ENCODE measurements around the gene MGAT5.

Gene MGAT5

DNA sequence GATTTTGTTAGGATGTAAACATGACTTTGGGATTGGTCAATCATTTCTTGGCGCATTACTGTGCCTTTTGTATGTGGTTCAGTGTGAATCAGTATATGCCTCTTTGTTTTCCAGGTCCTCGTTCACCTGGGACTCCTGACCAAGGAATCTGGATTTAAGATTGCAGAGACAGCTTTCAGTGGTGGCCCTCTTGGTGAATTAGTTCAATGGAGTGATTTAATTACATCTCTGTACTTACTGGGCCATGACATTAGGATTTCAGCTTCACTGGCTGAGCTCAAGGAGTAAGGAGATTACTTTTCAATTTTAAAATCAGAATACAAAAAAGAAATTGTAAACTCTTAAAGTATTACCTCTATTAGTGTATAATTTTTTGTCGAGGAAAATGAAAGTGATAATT is 87.6 kb downstream of the MGAT5 start:
- TF ChIP-seq, protein P1, sequence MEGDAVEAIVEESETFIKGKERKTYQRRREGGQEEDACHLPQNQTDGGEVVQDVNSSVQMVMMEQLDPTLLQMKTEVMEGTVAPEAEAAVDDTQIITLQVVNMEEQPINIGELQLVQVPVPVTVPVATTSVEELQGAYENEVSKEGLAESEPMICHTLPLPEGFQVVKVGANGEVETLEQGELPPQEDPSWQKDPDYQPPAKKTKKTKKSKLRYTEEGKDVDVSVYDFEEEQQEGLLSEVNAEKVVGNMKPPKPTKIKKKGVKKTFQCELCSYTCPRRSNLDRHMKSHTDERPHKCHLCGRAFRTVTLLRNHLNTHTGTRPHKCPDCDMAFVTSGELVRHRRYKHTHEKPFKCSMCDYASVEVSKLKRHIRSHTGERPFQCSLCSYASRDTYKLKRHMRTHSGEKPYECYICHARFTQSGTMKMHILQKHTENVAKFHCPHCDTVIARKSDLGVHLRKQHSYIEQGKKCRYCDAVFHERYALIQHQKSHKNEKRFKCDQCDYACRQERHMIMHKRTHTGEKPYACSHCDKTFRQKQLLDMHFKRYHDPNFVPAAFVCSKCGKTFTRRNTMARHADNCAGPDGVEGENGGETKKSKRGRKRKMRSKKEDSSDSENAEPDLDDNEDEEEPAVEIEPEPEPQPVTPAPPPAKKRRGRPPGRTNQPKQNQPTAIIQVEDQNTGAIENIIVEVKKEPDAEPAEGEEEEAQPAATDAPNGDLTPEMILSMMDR (IDR thresholded peaks at IDR 0.05; ENCODE audit: control extremely low read depth, extremely low read depth, low read depth, missing control alignments), result no peak

GRCh38 chr2:134344954-134345697 is 91.3 kb downstream of the MGAT5 start:
- TF ChIP-seq, protein P1 (IDR thresholded peaks at IDR 0.05; ENCODE audit: control extremely low read depth, extremely low read depth, low read depth, missing control alignments), result no peak
- CTCF ChIA-PET, result interaction anchor here (1.5 to 4.8 kb wide), 3 partner anchors 18 to 227 kb away, joined by 4 to 17 read pairs (median 5); no protein-coding TSS in a partner anchor
- POLR2A ChIA-PET, result no interaction called here
- DNase-seq (ENCODE audit: extremely low spot score), result no peak

More for the DNA sequence above, 87.6 kb downstream of the MGAT5 start:
- CTCF ChIA-PET, result interaction anchor here (1.1 to 2.6 kb wide), 7 partner anchors 8 to 97 kb away, joined by 3 to 8 read pairs (median 3); no protein-coding TSS in a partner anchor
- POLR2A ChIA-PET, result no interaction called here
- no peak for DNase-seq (ENCODE audit: extremely low spot score)

DNA sequence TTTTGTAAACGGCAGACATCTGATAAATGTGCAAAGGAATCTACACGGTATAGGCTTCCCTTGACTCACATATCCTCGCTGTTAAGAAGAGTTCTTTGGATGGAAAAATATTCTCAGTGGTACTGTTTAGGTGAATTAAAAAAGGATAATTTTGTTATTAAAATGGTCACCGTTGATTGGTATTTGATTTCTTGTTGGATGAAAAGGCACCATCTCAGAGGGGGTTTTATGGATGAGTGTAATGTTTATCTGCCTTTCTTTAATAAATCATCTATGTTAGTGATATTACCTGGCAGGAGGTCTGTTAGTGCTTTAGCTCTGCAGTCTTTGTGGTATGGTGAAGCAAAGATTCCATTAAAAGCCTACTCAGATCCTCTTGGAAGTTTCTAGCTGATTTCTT is 92.3 kb downstream of the MGAT5 start:
- no peak for DNase-seq (ENCODE audit: extremely low spot score)
- ChIA-PET POLR2A (no interaction called here), CTCF (interaction anchor here (0.9 to 4.8 kb wide), 6 partner anchors 10 to 228 kb away, joined by 3 to 17 read pairs (median 4); no protein-coding TSS in a partner anchor)
- TF ChIP-seq, protein P1 (IDR thresholded peaks at IDR 0.05; ENCODE audit: control extremely low read depth, extremely low read depth, low read depth, missing control alignments), result no peak

- DNase-seq (ENCODE audit: extremely low spot score), result no peak
- ChIA-PET POLR2A (no interaction called here), CTCF (interaction anchor here (1.0 to 4.8 kb wide), 15 partner anchors 9 to 503 kb away, joined by 3 to 17 read pairs (median 3); no protein-coding TSS in a partner anchor)
- TF ChIP-seq, protein P1 (IDR thresholded peaks at IDR 0.05; ENCODE audit: control extremely low read depth, extremely low read depth, low read depth, missing control alignments), result no peak
Observed at GRCh38 chr2:134347756-134348155, 93.9 kb downstream of the MGAT5 start.

DNA sequence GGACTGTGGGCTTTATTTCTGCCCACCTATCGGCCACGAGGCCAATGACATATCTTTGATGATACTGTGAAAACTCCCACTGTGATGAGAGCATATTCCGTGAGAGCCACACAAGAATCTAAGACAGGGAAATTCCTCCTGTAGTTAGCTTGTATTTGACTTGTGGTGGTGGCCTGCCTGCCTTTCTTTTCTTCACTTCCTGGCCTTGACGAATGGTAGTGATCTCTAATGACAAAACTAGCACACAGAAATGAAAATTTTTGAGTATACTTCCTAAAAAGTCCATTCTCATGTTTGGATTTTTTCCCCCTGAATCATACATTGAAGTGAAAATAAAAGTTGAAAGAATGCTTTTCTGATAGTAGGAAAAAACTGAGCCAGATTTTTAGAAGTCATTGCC is 94.4 kb downstream of the MGAT5 start:
- DNase-seq (ENCODE audit: extremely low spot score), result no peak
- POLR2A ChIA-PET, result no interaction called here
- TF ChIP-seq, protein P1 (IDR thresholded peaks at IDR 0.05; ENCODE audit: control extremely low read depth, extremely low read depth, low read depth, missing control alignments), result no peak
- CTCF ChIA-PET, result interaction anchor here (1.0 to 4.8 kb wide), 17 partner anchors 8 to 504 kb away, joined by 3 to 17 read pairs (median 3); no protein-coding TSS in a partner anchor

GRCh38 chr2:134348760-134349159 is 94.9 kb downstream of the MGAT5 start:
- TF ChIP-seq, protein P1 (IDR thresholded peaks at IDR 0.05; ENCODE audit: control extremely low read depth, extremely low read depth, low read depth, missing control alignments), result no peak
- CTCF ChIA-PET, result interaction anchor here (0.8 to 4.8 kb wide), 19 partner anchors 12 to 504 kb away, joined by 3 to 17 read pairs (median 3); no protein-coding TSS in a partner anchor
- POLR2A ChIA-PET, result no interaction called here
- no peak for DNase-seq (ENCODE audit: extremely low spot score)

All from GM10248 (cell line).